GM12878 (cell line): ENCODE data around the gene PPT2. TPM values are rescaled to one million over a fixed set of nuclear protein-coding genes. Genes with fewer than 3 reads are reported as not detected.

ENCODE experiments used
- ATF3 ChIP-seq: IDR thresholded peaks from 2 replicates; pipeline ENCODE4 v1.6.1; 2011; ENCODE audit warnings: low read depth, mild to moderate bottlenecking, low read length, moderate library complexity, borderline replicate concordance; ENCODE audit errors: extremely low read depth
- BMI1 ChIP-seq: fragments of 450-650 bp; IDR thresholded peaks from 2 replicates; pipeline ENCODE4 v1.6.1; 2016; ENCODE audit warnings: mild to moderate bottlenecking, moderate library complexity, borderline replicate concordance
- CHD4 ChIP-seq: fragments of 200-600 bp; sonication (generic); IDR thresholded peaks from 2 replicates; pipeline ENCODE4 v1.6.1; 2016; ENCODE audit warnings: mild to moderate bottlenecking
- E2F4 ChIP-seq: IDR thresholded peaks from 2 replicates; pipeline ENCODE4 v1.6.1; 2012; ENCODE audit warnings: low read depth, low read length, improper control_type of control experiment
- ESRRA ChIP-seq: IDR thresholded peaks from 2 replicates; pipeline ENCODE4 v1.6.1; 2012; ENCODE audit warnings: mild to moderate bottlenecking, low read length, improper control_type of control experiment
- HDGF ChIP-seq: fragments of 450-650 bp; IDR thresholded peaks from 2 replicates; pipeline ENCODE4 v1.6.1; 2016; ENCODE audit warnings: antibody characterized with exemption
- KAT2A ChIP-seq: conservative IDR thresholded peaks from 2 replicates; pipeline ENCODE4 v1.6.1; 2011; ENCODE audit warnings: low read depth, low read length; ENCODE audit not compliant: control insufficient read depth
- MEF2A ChIP-seq: IDR thresholded peaks from 2 replicates; pipeline ENCODE4 v1.6.1; 2011; ENCODE audit warnings: low read depth, mild to moderate bottlenecking, low read length, moderate library complexity; ENCODE audit not compliant: insufficient read depth
- NFIC ChIP-seq: IDR thresholded peaks from 2 replicates; pipeline ENCODE4 v1.6.1; 2012; ENCODE audit warnings: low read depth, mild to moderate bottlenecking, inconsistent platforms, low read length, moderate library complexity
- NRF1 ChIP-seq: conservative IDR thresholded peaks from 2 replicates; pipeline ENCODE4 v1.6.1; 2011; ENCODE audit warnings: mild to moderate bottlenecking, low read depth, low read length, improper control_type of control experiment
- PAX8 ChIP-seq: fragments of 450-650 bp; IDR thresholded peaks from 2 replicates; pipeline ENCODE4 v1.6.1; 2017; ENCODE audit warnings: mild to moderate bottlenecking, moderate library complexity
- POLR2AphosphoS5 ChIP-seq: IDR thresholded peaks from 2 replicates; pipeline ENCODE4 v1.6.1; 2011; ENCODE audit warnings: mild to moderate bottlenecking, low read length, inconsistent platforms
- RCOR1 ChIP-seq: conservative IDR thresholded peaks from 2 replicates; pipeline ENCODE4 v1.6.1; 2012; ENCODE audit warnings: low read depth, low read length, improper control_type of control experiment
- REST ChIP-seq: IDR thresholded peaks from 2 replicates; pipeline ENCODE4 v1.6.1; 2012; ENCODE audit warnings: mild to moderate bottlenecking, low read depth, low read length
- SIN3A ChIP-seq: IDR thresholded peaks from 2 replicates; pipeline ENCODE4 v1.6.1; 2012; ENCODE audit warnings: low read depth, low read length, improper control_type of control experiment
- SREBF1 ChIP-seq: IDR thresholded peaks from 2 replicates; pipeline ENCODE4 v1.6.1; 2012; ENCODE audit warnings: mild to moderate bottlenecking, low read length
- TBL1XR1 ChIP-seq: IDR thresholded peaks from 2 replicates; pipeline ENCODE4 v1.6.1; 2012; ENCODE audit warnings: low read depth, low read length, improper control_type of control experiment
- WRNIP1 ChIP-seq: IDR thresholded peaks from 2 replicates; pipeline ENCODE4 v1.6.1; 2011; ENCODE audit warnings: low read depth, low read length, improper control_type of control experiment, borderline replicate concordance
- polyA plus RNA-seq, 11 experiments: library from polyadenylated mRNA; depleted of rRNA in 4 of 11; unstranded in 6 of 11; stranded (reverse) in 5 of 11; fragments of >200 nt; fragmentation: Nextera tagmentation in 4 of 11; fragmentation: Illumina TruSeq in 1 of 11; extraction: Ambion mirVana in 4 of 11; extraction: Trizol in 1 of 11; gene quantifications; 1 replicate in 1 of 11; 2 replicates in 10 of 11; pipeline versions ENCODE4 v1.2.1 to v1.2.3, GENCODE V29; 2011 to 2016; ENCODE audit warnings: inconsistent platforms in 2 of 11, missing spikeins in 2 of 11, low read depth in 1 of 11
- total RNA-seq, 4 experiments: library from RNA; depleted of rRNA in 3 of 4; stranded (reverse); fragments of >200 nt in 3 of 4; fragmentation: Illumina TruSeq in 1 of 4; extraction: Trizol in 1 of 4; gene quantifications; 2 replicates each; pipeline versions ENCODE4 v1.2.1 to v1.2.3, GENCODE V29; 2013 to 2021
- TF ChIP-seq, protein P1 (sequence below): fragments of 450-650 bp; IDR thresholded peaks from 2 replicates; pipeline ENCODE4 v1.6.1; 2017; ENCODE audit warnings: mild to moderate bottlenecking
- TF ChIP-seq, protein P2 (sequence below): IDR thresholded peaks from 2 replicates; pipeline ENCODE4 v1.6.1; 2011; ENCODE audit warnings: borderline replicate concordance, low read depth, mild to moderate bottlenecking, moderate library complexity, mixed read lengths, low read length; ENCODE audit not compliant: insufficient read depth; ENCODE audit errors: extremely low read length
- TF ChIP-seq, protein P3 (sequence below): IDR thresholded peaks from 2 replicates; pipeline ENCODE4 v1.6.1; 2011; ENCODE audit warnings: mild to moderate bottlenecking, low read depth, low read length, moderate library complexity; ENCODE audit not compliant: insufficient replicate concordance

PPT2 gene
- total and polyA plus RNA-seq, 10 of the 15 experiments (the other 5 are each of a cell fraction or from before 2014, with no cell fraction given): 1.3 to 25.5 (median 5.5) TPM

DNA sequence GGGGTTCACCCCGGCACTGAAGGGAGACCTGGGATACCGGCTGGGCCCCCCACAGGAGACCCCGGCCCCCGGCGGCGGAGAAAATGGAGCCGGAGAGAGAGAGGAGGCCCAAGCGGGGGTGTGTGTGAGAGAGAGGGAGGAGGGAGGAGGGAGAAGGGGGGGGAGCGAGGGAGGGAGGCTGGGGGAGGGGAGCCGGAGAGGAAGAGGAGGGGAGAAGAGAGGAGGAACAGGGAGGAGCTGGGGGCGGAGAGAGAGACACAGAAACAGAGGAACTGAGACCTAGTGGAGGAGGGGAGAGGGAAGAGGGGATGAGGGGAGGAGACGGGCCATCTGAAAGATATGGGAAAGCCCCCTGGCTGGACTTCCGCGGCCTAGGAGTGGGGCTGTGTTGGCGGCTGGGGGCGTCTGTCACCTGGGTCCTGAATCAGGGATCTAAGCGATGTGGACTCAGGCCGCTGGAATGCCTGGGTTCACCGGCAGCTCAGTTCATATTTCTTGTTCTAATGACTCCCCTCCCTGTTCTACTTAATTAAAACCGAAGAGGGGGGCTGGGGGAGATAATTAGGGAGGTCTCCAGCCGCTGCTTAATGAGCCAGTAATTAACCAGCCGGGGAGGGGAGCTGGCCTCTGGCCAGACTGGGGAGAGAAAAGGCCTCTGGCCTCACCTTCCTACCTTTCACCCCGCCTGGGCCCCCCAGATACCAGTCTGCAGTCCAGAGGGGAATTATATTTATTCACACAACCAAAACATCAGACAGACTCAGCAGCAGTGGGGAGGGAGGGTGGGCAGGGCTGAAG lies 36.3 kb downstream of the PPT2 start, which contains the start of gene PBX2 (continued):
- TF ChIP-seq, protein P1, sequence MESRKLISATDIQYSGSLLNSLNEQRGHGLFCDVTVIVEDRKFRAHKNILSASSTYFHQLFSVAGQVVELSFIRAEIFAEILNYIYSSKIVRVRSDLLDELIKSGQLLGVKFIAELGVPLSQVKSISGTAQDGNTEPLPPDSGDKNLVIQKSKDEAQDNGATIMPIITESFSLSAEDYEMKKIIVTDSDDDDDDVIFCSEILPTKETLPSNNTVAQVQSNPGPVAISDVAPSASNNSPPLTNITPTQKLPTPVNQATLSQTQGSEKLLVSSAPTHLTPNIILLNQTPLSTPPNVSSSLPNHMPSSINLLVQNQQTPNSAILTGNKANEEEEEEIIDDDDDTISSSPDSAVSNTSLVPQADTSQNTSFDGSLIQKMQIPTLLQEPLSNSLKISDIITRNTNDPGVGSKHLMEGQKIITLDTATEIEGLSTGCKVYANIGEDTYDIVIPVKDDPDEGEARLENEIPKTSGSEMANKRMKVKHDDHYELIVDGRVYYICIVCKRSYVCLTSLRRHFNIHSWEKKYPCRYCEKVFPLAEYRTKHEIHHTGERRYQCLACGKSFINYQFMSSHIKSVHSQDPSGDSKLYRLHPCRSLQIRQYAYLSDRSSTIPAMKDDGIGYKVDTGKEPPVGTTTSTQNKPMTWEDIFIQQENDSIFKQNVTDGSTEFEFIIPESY: no peak
- TF ChIP-seq KAT2A (no peak), SIN3A (peak; percentile 49; the same call in 1 of the 2 replicates), HDGF (peak; percentile 99), NFIC (no peak), E2F4 (no peak), MEF2A (no peak), TBL1XR1 (no peak; the same call in 1 of the 2 replicates), SREBF1 (no peak), ATF3 (no peak), WRNIP1 (no peak), NRF1 (no peak), RCOR1 (no peak), ESRRA (no peak), POLR2AphosphoS5 (peak; percentile 80; the same call in 1 of the 2 replicates), CHD4 (no peak), BMI1 (peak; percentile 45; the same call in 1 of the 2 replicates), PAX8 (no peak), REST (no peak)
- TF ChIP-seq, protein P2, sequence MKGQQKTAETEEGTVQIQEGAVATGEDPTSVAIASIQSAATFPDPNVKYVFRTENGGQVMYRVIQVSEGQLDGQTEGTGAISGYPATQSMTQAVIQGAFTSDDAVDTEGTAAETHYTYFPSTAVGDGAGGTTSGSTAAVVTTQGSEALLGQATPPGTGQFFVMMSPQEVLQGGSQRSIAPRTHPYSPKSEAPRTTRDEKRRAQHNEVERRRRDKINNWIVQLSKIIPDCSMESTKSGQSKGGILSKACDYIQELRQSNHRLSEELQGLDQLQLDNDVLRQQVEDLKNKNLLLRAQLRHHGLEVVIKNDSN: no peak
- TF ChIP-seq, protein P3, sequence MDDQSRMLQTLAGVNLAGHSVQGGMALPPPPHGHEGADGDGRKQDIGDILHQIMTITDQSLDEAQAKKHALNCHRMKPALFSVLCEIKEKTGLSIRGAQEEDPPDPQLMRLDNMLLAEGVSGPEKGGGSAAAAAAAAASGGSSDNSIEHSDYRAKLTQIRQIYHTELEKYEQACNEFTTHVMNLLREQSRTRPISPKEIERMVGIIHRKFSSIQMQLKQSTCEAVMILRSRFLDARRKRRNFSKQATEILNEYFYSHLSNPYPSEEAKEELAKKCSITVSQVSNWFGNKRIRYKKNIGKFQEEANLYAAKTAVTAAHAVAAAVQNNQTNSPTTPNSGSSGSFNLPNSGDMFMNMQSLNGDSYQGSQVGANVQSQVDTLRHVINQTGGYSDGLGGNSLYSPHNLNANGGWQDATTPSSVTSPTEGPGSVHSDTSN: peak; percentile 40
